HG02884 (cell line): ENCODE results near the gene SLC36A4.
"Not testable (repeated sequence)": the region's sequence is repeated elsewhere in the genome, so short reads cannot be mapped to it uniquely, and the experiment has no call there.

Experiments
- ATAC-seq: cut with Tn5 transposase; IDR thresholded peaks from one replicate; pipeline ENCODE4 v1.9.1; 2021; ENCODE audit warnings: mild to moderate bottlenecking, moderate library complexity; ENCODE audit not compliant: unreplicated experiment

Gene SLC36A4

GRCh38 chr11:93194673-93195291 is 3.0 kb downstream of the SLC36A4 start:
- ATAC-seq, result no peak

DNA sequence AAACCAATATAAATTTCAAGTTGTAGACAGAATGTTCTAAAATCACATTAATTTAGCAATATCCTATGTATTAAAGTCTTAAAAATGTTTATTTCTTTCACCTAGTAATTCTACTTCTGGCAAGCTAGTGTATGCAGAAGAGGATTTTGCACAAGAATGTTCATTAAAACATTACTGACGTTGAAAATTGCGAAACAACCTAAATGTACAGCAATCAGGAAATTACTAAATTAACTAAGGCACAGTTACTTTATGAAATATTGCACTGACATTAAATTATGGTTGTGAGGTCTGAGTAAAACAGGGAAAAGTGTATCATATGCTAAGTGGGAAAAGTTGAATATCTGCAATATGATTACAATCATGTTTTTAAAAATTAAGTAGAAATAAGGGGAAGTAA is 4.1 kb downstream of the SLC36A4 start:
- no peak for ATAC-seq

DNA sequence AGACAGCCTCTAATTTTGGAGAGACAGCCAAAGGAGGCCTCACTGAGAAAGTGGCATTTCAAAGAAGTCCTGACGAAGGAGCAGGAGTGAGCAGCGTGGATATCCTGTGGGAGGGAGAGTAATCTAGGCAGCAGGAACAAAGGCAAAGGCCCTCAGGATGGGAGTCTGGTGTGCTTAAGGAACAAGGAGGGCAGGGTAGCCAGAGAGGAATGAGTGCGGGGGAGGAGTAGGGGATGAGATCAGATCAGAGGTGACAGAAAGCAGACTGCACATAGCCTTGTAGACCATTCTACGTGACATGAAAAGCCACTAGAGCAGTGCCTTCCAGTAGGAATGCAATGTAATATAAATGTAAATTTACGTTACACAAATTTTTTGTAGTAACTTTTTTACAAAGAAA is 5.6 kb downstream of the SLC36A4 start:
- ATAC-seq, result no peak

GRCh38 chr11:93189462-93189861 is 8.3 kb downstream of the SLC36A4 start:
- no peak for ATAC-seq

GRCh38 chr11:93188726-93189125 is 9.1 kb downstream of the SLC36A4 start:
- no peak for ATAC-seq

GRCh38 chr11:93187290-93187689 is 10.5 kb downstream of the SLC36A4 start:
- no peak for ATAC-seq

DNA sequence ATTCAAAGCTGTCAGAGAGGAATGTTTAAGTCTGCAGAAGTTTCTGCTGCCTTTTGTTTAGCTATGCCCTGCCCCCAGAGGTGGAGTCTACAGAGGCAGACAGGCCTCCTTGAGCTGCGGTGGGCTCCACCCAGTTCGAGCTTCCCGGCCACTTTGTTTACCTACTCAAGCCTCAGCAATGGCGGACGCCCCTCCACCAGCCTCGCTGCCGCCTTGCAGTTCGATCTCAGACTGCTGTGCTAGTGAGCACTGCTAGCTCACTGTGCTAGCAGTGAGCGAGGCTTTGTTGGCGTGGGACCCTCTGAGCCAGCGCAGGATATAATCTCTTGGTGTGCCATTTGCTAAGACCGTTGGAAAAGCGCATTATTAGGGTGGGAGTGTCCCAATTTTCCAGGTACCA is 19.9 kb downstream of the SLC36A4 start:
- not testable (repeated sequence) for ATAC-seq

GRCh38 chr11:93169950-93170561 is 27.7 kb downstream of the SLC36A4 start:
- no peak for ATAC-seq

- ATAC-seq, result no peak
Observed at GRCh38 chr11:93169143-93169542, 28.6 kb downstream of the SLC36A4 start.

- peak; percentile 68 for ATAC-seq
Observed at GRCh38 chr11:93166862-93167261, 30.9 kb downstream of the SLC36A4 start.

DNA sequence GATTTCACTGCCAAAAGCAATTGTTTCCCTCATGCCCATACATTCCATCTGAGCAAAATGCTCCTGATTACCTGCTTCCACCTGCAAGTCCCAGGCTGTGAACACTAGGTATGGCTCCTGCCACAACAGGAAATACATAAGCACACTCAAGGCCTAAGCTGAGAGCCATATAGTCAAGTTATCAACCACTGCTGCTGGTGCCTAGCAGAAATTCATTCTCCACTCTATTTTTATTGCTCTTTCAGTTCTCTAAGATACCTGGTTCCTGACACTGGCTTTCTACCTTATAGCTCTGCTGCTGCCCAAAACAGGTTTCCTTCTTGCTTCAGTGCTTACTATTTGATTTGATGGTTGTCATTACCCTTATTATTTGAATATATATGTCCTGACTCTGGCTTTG is 31.6 kb downstream of the SLC36A4 start:
- ATAC-seq, result peak; percentile 51

DNA sequence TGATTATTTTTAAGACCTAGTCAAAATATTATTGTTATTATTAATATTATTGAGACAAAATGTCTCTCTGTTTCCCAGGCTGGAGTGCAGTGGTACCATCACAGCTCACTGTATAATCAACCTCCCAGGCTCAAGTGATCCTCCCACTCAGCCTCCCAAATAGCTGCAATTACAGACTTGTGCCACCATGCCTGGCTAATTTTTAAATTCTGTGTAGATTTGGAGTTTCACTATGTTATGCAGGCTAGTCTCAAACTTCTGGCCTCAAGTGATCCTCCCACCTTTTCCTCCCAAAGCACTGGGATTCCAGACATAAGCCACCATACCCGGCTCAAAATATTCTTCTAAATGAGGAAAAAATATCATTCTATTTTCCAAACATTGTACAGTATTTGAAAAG is 37.0 kb downstream of the SLC36A4 start:
- no peak for ATAC-seq

DNA sequence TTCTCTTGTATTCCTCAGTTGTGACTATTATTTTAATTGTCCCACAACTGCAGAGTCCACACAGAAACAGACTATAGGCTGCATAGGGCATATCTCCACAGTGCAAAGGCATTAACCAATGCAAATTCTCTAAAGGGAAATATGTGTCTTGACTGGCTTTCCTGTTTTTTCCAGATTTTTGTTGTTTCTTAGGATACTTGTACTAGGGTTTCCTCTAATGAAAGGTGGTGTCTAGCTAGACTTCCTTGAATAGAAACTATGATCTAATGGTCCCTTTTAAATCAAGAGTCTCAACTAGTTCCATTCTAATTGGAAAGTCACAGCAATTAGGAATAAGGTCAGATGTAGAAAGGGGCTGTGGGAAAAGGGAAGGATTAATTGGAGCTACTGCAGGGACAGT is 37.6 kb downstream of the SLC36A4 start:
- ATAC-seq, result no peak

DNA sequence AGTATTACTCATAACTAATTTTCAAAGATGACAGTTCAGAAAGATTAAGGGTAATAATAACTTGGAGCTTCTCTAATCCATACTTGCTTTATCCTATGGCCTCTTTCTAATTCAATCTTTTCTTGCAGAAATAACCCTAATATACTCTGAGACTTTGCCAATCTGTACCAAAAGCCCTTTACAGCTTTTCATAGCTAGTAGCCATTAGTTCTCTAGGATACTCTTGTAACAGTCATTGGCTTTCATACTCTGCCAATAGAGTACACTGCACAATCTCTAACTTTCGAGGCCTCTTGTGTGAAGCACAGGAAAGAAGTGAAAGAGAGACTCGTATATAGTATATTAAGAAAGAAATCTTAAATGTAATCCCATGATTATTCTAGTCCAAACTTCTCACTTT is 38.1 kb downstream of the SLC36A4 start:
- no peak for ATAC-seq

GRCh38 chr11:93155738-93156137 is 42.1 kb downstream of the SLC36A4 start:
- ATAC-seq, result no peak

GRCh38 chr11:93145390-93145915 is 52.3 kb downstream of the SLC36A4 start:
- no peak for ATAC-seq

GRCh38 chr11:93143800-93144199 is 54.0 kb downstream of the SLC36A4 start:
- peak; percentile 95 for ATAC-seq

DNA sequence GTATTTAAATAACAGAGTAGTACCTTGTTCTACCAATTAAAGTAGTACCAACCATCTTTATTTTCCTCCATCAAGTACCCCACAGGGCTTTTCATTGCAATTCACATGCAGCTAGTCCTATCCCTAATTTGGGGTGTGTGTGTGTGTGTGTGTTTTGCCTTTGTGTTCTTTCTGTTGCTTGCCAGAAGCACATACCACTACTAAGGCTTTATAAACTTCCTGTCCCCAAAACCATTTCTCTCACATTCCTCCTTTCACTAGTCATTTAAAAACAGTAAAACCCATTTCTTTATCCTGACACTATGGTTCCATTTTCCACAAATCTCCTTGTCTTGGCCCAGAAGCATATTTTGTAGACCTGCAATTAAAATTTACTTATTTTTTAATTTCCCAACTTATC is 54.6 kb downstream of the SLC36A4 start:
- ATAC-seq, result no peak

- no peak for ATAC-seq
Observed at GRCh38 chr11:93133488-93134109, 64.2 kb downstream of the SLC36A4 start.

GRCh38 chr11:93132836-93133235 is 65.0 kb downstream of the SLC36A4 start:
- ATAC-seq, result no peak

GRCh38 chr11:93131709-93132108 is 66.1 kb downstream of the SLC36A4 start:
- no peak for ATAC-seq

- no peak for ATAC-seq
Observed at GRCh38 chr11:93128574-93128973, 69.2 kb downstream of the SLC36A4 start.
